ENCODE measurements around the gene ATP5F1A. TPM values are rescaled to one million over a fixed set of nuclear protein-coding genes. Genes with fewer than 3 reads are reported as not detected.

The ATP5F1A gene
- total RNA-seq, 4 donors from 2014 or later: 366 to 865 (median 581) TPM

GRCh38 chr18:46068763-46069162 lies 29.3 kb downstream of the ATP5F1A start:
- Histone ChIP-seq H3K9me3 (no peaks in the 10 kb centered on the region), H3K4me3 (replicated peaks in 1 of 3) (no peak overlapping the region), H3K4me1 (peaks cover 6 to 29% of the 10 kb centered on the region in 2 donors), H3K27ac (no peak overlapping the region), H3K27me3 (no peaks in the 10 kb centered on the region), H3K36me3 (no peaks in the 10 kb centered on the region)
- WGBS, 2 donors: 56 to 71% methylated on average over 1 of the region's 1 CpG
- TF ChIP-seq CTCF (IDR thresholded peaks at IDR 0.05) (no peak), POLR2A (IDR thresholded peaks at IDR 0.05) (no peak)
- no peak for DNase-seq
- intact Hi-C loops (cut with DNase I): no loop called here

- H3K4me1 ChIP-seq: peaks cover 4 to 17% of the 10 kb centered on the region in 2 donors
- TF ChIP-seq POLR2A (IDR thresholded peaks at IDR 0.05) (no peak), CTCF (IDR thresholded peaks at IDR 0.05) (no peak)
- no peak overlapping the region for H3K27ac ChIP-seq
- H3K36me3 ChIP-seq: no peaks in the 10 kb centered on the region
- H3K9me3 ChIP-seq: no peaks in the 10 kb centered on the region
- no peak overlapping the region for H3K4me3 ChIP-seq (replicated peaks in 1 of 3)
- H3K27me3 ChIP-seq: no peaks in the 10 kb centered on the region
- DNase-seq: no peak
- WGBS, 2 donors: 81 to 90% methylated on average over 5 of the region's 5 CpGs
- intact Hi-C loops (cut with DNase I): no loop called here
Observed at GRCh38 chr18:46067438-46068007, 30.6 kb downstream of the ATP5F1A start.

- intact Hi-C loops (cut with DNase I): no loop called here
- TF ChIP-seq POLR2A (IDR thresholded peaks at IDR 0.05) (no peak), CTCF (IDR thresholded peaks at IDR 0.05) (no peak)
- Histone ChIP-seq H3K4me1 (no peaks in the 10 kb centered on the region), H3K27ac (no peak overlapping the region), H3K36me3 (no peaks in the 10 kb centered on the region), H3K27me3 (no peaks in the 10 kb centered on the region), H3K4me3 (replicated peaks in 1 of 3) (no peak overlapping the region), H3K9me3 (no peaks in the 10 kb centered on the region)
- DNase-seq: no peak
- WGBS, 2 donors: 92 to 93% methylated on average over 5 of the region's 5 CpGs
Observed at GRCh38 chr18:46062781-46063180, 35.3 kb downstream of the ATP5F1A start.

GRCh38 chr18:46061796-46062195 lies 36.3 kb downstream of the ATP5F1A start:
- TF ChIP-seq CTCF (IDR thresholded peaks at IDR 0.05) (no peak), POLR2A (IDR thresholded peaks at IDR 0.05) (no peak)

GRCh38 chr18:46061387-46061786 lies 36.7 kb downstream of the ATP5F1A start:
- H3K27ac ChIP-seq: no peak overlapping the region
- no peak for TF ChIP-seq POLR2A (IDR thresholded peaks at IDR 0.05)
- no peak for TF ChIP-seq CTCF (IDR thresholded peaks at IDR 0.05)
- H3K36me3 ChIP-seq: no peaks in the 10 kb centered on the region
- no peaks in the 10 kb centered on the region for H3K4me1 ChIP-seq
- DNase-seq: no peak
- no peaks in the 10 kb centered on the region for H3K9me3 ChIP-seq
- intact Hi-C loops (cut with DNase I): no loop called here
- H3K4me3 ChIP-seq (replicated peaks in 1 of 3): no peak overlapping the region
- no peaks in the 10 kb centered on the region for H3K27me3 ChIP-seq
- WGBS, 2 donors: 87 to 97% methylated on average over 3 of the region's 3 CpGs

More at GRCh38 chr18:46061796-46062195, 36.3 kb downstream of the ATP5F1A start:
- Histone ChIP-seq H3K4me1 (no peaks in the 10 kb centered on the region), H3K27me3 (no peaks in the 10 kb centered on the region), H3K9me3 (no peaks in the 10 kb centered on the region), H3K4me3 (replicated peaks in 1 of 3) (no peak overlapping the region), H3K27ac (no peak overlapping the region), H3K36me3 (no peaks in the 10 kb centered on the region)
- no peak for DNase-seq
- intact Hi-C loops (cut with DNase I): no loop called here
- 90 to 100% methylated on average over 1 of the region's 1 CpG for WGBS, 2 donors

Data from thyroid gland (tissue), 4 donors.